B cell (primary cell): ENCODE results near the gene CLK1. TPM values are rescaled to one million over a fixed set of nuclear protein-coding genes. Genes with fewer than 3 reads are reported as not detected.

Experiments used
- ATAC-seq: fragments of 200-7000 bp; cut with Tn5 transposase; one replicate; pipeline ENCODE4 v1.10.0; 2021; ENCODE audit warnings: low read depth, mild to moderate bottlenecking, moderate number of reproducible peaks, moderate library complexity
- CTCF ChIA-PET: fragments of 350-600 bp; sonication (Branson Sonifier 250); formaldehyde crosslinking; loops from one replicate; lab custom pipeline; 2021; ENCODE audit warnings: antibody characterized with exemption, inconsistent platforms; lab: Charles Lee
- POLR2A ChIA-PET: fragments of 350-600 bp; sonication (Branson Sonifier 250); formaldehyde crosslinking; loops from one replicate; lab custom pipeline; 2021; ENCODE audit warnings: antibody characterized with exemption; lab: Charles Lee
- DNase-seq: peaks from one replicate; pipeline ENCODE4 v3.0.0; 2013
- H2AFZ ChIP-seq: 2 replicates; pipeline ENCODE4 v1.6.1; 2012; ENCODE audit warnings: mild to moderate bottlenecking, low read depth, low read length; ENCODE audit not compliant: insufficient read depth, poor library complexity, severe bottlenecking
- H3K27ac ChIP-seq, 2 donors: 1 replicate in 1 of 2; 2 replicates in 1 of 2; pipeline ENCODE4 v1.5.1; 2012 to 2013; ENCODE audit warnings: low read length in 2 of 2, mild to moderate bottlenecking in 2 of 2, moderate library complexity in 1 of 2
- H3K27me3 ChIP-seq, 4 experiments: fragments of 200-600 bp in 1 of 4; sonication (generic) in 1 of 4; replicated peaks in 1 of 4; 1 replicate in 2 of 4; 2 replicates in 2 of 4; pipeline versions ENCODE4 v1.6.1 to v1.7.0; 2013 to 2016; ENCODE audit warnings: low read length in 3 of 4, mild to moderate bottlenecking in 2 of 4, mixed read lengths in 1 of 4, moderate library complexity in 1 of 4; ENCODE audit not compliant: insufficient read depth in 4 of 4, control insufficient read depth in 3 of 4; ENCODE audit errors: control extremely low read depth in 1 of 4
- H3K36me3 ChIP-seq, 2 experiments: replicated peaks in 1 of 2; 1 replicate in 1 of 2; 2 replicates in 1 of 2; pipeline versions ENCODE4 v1.6.1 to v1.7.1; 2013; ENCODE audit warnings: low read length in 1 of 2; ENCODE audit not compliant: insufficient read depth in 2 of 2, control insufficient read depth in 1 of 2; ENCODE audit errors: control extremely low read depth in 1 of 2, extremely low read depth in 1 of 2
- H3K4me1 ChIP-seq, 2 donors: fragments of 200-600 bp in 1 of 2; sonication (generic) in 1 of 2; 1 replicate in 1 of 2; 2 replicates in 1 of 2; pipeline versions ENCODE4 v1.5.1 to v1.6.1; 2013 to 2017; ENCODE audit warnings: low read length in 2 of 2; ENCODE audit not compliant: control insufficient read depth in 2 of 2, insufficient read depth in 2 of 2
- H3K4me2 ChIP-seq: replicated peaks from 2 replicates; pipeline ENCODE3; 2012; ENCODE audit warnings: mild to moderate bottlenecking, low read depth, low read length; ENCODE audit not compliant: poor library complexity, severe bottlenecking
- H3K4me3 ChIP-seq, 5 experiments: fragments of 200-600 bp in 1 of 5; sonication (generic) in 1 of 5; 1 replicate in 3 of 5; 2 replicates in 2 of 5; pipeline versions ENCODE4 v1.5.1 to v1.7.0; 2011 to 2016; ENCODE audit warnings: low read length in 4 of 5, mild to moderate bottlenecking in 4 of 5, low read depth in 2 of 5, control low read depth in 1 of 5, moderate library complexity in 1 of 5; ENCODE audit not compliant: insufficient read depth in 1 of 5; ENCODE audit errors: control extremely low read depth in 1 of 5, extremely low read depth in 1 of 5
- H3K79me2 ChIP-seq: fragments of 200-600 bp; sonication (generic); one replicate; pipeline ENCODE4 v1.6.0; 2016; ENCODE audit warnings: low read length; ENCODE audit not compliant: control insufficient read depth, insufficient read depth
- H3K9ac ChIP-seq: fragments of 200-600 bp; sonication (generic); 2 replicates; pipeline ENCODE4 v1.6.1; 2017; ENCODE audit warnings: mild to moderate bottlenecking, low read length, moderate library complexity
- H3K9me3 ChIP-seq, 3 donors: one replicate each; pipeline versions ENCODE4 v1.6.1 to v1.7.1; 2013; ENCODE audit warnings: low read length in 2 of 3; ENCODE audit not compliant: control insufficient read depth in 2 of 3, insufficient read depth in 1 of 3; ENCODE audit errors: control extremely low read depth in 1 of 3
- H4K20me1 ChIP-seq: 2 replicates; pipeline ENCODE4 v1.6.0; 2012; ENCODE audit warnings: mild to moderate bottlenecking, low read length; ENCODE audit not compliant: insufficient read depth, control insufficient read depth, poor library complexity, severe bottlenecking
- H3K27ac Mint-ChIP-seq: one replicate; pipeline ENCODE4 v1.8.0; 2021; ENCODE audit warnings: mixed read lengths
- H3K27me3 Mint-ChIP-seq: one replicate; pipeline ENCODE4 v1.8.0; 2021; ENCODE audit warnings: mixed read lengths
- H3K4me1 Mint-ChIP-seq: one replicate; pipeline ENCODE4 v1.8.0; 2021; ENCODE audit warnings: mixed read lengths
- H3K4me3 Mint-ChIP-seq: one replicate; pipeline ENCODE4 v1.8.0; 2021; ENCODE audit warnings: mixed read lengths
- H3K9me3 Mint-ChIP-seq: one replicate; pipeline ENCODE4 v1.8.0; 2022; ENCODE audit warnings: mixed read lengths; ENCODE audit not compliant: insufficient read depth
- CTCF ChIP-seq: fragments of 200-600 bp; IDR thresholded peaks from one replicate; pipeline ENCODE4 v1.8.0; 2022; ENCODE audit warnings: antibody characterized with exemption, mild to moderate bottlenecking
- EZH2 ChIP-seq: IDR thresholded peaks from 2 replicates; pipeline ENCODE4 v1.6.1; 2012; ENCODE audit warnings: borderline replicate concordance, low read depth, mild to moderate bottlenecking, moderate library complexity, low read length; ENCODE audit not compliant: insufficient read depth, poor library complexity, severe bottlenecking
- WGBS: methylation state at CpG from one replicate; pipeline ENCODE4 v1.1.5; 2013; ENCODE audit warnings: missing lambda C conversion rate; ENCODE audit not compliant: insufficient coverage; 5-methylcytosine and 5-hydroxymethylcytosine counted together
- intact Hi-C: fragments of 100-400 bp; cut with micrococcal nuclease; formaldehyde crosslinking; loops from one replicate; pipeline ENCODE4 v1.10.0; 2022
- polyA plus RNA-seq: library from polyadenylated mRNA; depleted of rRNA; stranded (reverse); fragments of >200 nt; gene quantifications from 2 replicates; pipeline ENCODE4 v1.2.3, GENCODE V29; 2012
- total RNA-seq, 2 donors: library from RNA; stranded (reverse); fragments of 120-200 nt in 1 of 2; gene quantifications; 1 replicate in 1 of 2; 2 replicates in 1 of 2; pipeline versions ENCODE4 v1.2.3 to v1.2.4, GENCODE V29; 2013 to 2022

CLK1 gene
- total and polyA plus RNA-seq, 2 donors (not counting 1 experiment from before 2014, with no cell fraction given), result 396 to 579 TPM

- peaks cover 82% of the 10 kb centered on the region for H4K20me1 ChIP-seq
- TF ChIP-seq EZH2 (no peak), CTCF (no peak)
- no peaks in the 10 kb centered on the region for H3K9me3 ChIP-seq
- H3K4me3 ChIP-seq, result no peak overlapping the region
- no peak overlapping the region for H2AFZ ChIP-seq
- H3K9ac ChIP-seq, result no peak overlapping the region
- no peak overlapping the region for H3K27ac ChIP-seq
- CTCF ChIA-PET, result interaction anchor here (1.9 kb wide), 1 partner anchor 321 kb away, joined by 5 read pairs; no protein-coding TSS in a partner anchor
- Mint-ChIP-seq H3K4me3 (no peak overlapping the region), H3K9me3 (no peaks in the 10 kb centered on the region), H3K27ac (no peak overlapping the region), H3K4me1 (peaks cover 37% of the 10 kb centered on the region), H3K27me3 (no peaks in the 10 kb centered on the region)
- H3K4me2 ChIP-seq, result no peak overlapping the region
- DNase-seq, result no peak
- no peak for ATAC-seq
- H3K27me3 ChIP-seq, result no peaks in the 10 kb centered on the region
- intact Hi-C loops, result no loop called here
- POLR2A ChIA-PET, result no interaction called here
- 100% methylated on average over 1 of the region's 8 CpGs for WGBS
- H3K36me3 ChIP-seq, result peaks cover 34 to 100% of the 10 kb centered on the region in 2 experiments
- peaks cover 77% of the 10 kb centered on the region for H3K79me2 ChIP-seq
- peaks cover 23 to 37% of the 10 kb centered on the region in 2 donors for H3K4me1 ChIP-seq
Observed at GRCh38 chr2:200856806-200857205, 7.7 kb downstream of the CLK1 start.

- CTCF ChIA-PET, result no interaction called here
- POLR2A ChIA-PET, result interaction anchor here (1.0 kb wide), 1 partner anchor 12 kb away, joined by 4 read pairs; the partner anchor contains the start of gene CLK1
- no peaks in the 10 kb centered on the region for H3K27me3 ChIP-seq
- H3K27ac ChIP-seq, result no peak overlapping the region
- Mint-ChIP-seq H3K27me3 (no peaks in the 10 kb centered on the region), H3K4me1 (peaks cover 4% of the 10 kb centered on the region), H3K9me3 (no peaks in the 10 kb centered on the region), H3K27ac (no peak overlapping the region), H3K4me3 (no peak overlapping the region)
- no peak for DNase-seq
- TF ChIP-seq CTCF (no peak), EZH2 (no peak)
- no peak overlapping the region for H3K4me3 ChIP-seq
- H3K36me3 ChIP-seq, result peaks cover 28 to 73% of the 10 kb centered on the region in 2 experiments
- no CpG with 5 or more reads among the region's 2 CpGs for WGBS
- no peak overlapping the region for H3K9ac ChIP-seq
- intact Hi-C loops, result no loop called here
- H4K20me1 ChIP-seq, result peaks cover 48% of the 10 kb centered on the region
- H3K79me2 ChIP-seq, result peaks cover 35% of the 10 kb centered on the region
- H3K9me3 ChIP-seq, result no peaks in the 10 kb centered on the region
- no peak overlapping the region for H3K4me2 ChIP-seq
- no peaks in the 10 kb centered on the region for H3K4me1 ChIP-seq
- H2AFZ ChIP-seq, result no peak overlapping the region
- ATAC-seq, result no peak
Observed at GRCh38 chr2:200852605-200853004, 11.9 kb downstream of the CLK1 start.
